AG10803 (cell line): Measurements from ENCODE around the gene PCSK6.

Experiments
- DNase-seq: peaks from one replicate; pipeline ENCODE4 v3.0.0; 2010; ENCODE audit warnings: low read depth
- H3K4me3 ChIP-seq: 2 replicates; pipeline ENCODE4 v1.5.1; 2011; ENCODE audit warnings: mild to moderate bottlenecking, low read length, control low read depth
- TF ChIP-seq, protein P1 (sequence below): conservative IDR thresholded peaks from 2 replicates; pipeline ENCODE4 v1.5.1; 2011; ENCODE audit warnings: mild to moderate bottlenecking, low read length, control low read depth, inconsistent platforms

Gene PCSK6

DNA sequence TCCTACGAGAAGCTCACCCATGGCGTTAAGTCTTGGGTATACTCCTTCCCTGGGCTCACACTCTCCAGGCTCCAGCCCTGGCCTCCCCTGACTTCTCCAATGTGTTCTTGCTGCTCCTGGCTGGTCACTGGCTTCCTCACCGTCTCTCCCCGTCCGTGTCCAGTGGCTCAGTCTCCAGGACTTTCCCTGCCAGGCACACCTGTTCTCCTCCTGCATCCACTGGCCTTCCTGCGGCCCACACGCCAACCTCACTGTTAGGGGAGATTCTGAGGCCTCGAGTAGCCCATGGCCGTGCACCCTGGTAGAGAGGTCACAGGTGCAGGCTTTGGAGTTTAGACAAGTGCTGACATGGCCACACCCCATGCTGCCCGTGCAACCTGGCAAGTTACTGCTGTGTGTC lies 102.5 kb downstream of the PCSK6 start:
- no peak for DNase-seq
- TF ChIP-seq, protein P1, sequence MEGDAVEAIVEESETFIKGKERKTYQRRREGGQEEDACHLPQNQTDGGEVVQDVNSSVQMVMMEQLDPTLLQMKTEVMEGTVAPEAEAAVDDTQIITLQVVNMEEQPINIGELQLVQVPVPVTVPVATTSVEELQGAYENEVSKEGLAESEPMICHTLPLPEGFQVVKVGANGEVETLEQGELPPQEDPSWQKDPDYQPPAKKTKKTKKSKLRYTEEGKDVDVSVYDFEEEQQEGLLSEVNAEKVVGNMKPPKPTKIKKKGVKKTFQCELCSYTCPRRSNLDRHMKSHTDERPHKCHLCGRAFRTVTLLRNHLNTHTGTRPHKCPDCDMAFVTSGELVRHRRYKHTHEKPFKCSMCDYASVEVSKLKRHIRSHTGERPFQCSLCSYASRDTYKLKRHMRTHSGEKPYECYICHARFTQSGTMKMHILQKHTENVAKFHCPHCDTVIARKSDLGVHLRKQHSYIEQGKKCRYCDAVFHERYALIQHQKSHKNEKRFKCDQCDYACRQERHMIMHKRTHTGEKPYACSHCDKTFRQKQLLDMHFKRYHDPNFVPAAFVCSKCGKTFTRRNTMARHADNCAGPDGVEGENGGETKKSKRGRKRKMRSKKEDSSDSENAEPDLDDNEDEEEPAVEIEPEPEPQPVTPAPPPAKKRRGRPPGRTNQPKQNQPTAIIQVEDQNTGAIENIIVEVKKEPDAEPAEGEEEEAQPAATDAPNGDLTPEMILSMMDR, result no peak
- H3K4me3 ChIP-seq, result no peak overlapping the region

DNA sequence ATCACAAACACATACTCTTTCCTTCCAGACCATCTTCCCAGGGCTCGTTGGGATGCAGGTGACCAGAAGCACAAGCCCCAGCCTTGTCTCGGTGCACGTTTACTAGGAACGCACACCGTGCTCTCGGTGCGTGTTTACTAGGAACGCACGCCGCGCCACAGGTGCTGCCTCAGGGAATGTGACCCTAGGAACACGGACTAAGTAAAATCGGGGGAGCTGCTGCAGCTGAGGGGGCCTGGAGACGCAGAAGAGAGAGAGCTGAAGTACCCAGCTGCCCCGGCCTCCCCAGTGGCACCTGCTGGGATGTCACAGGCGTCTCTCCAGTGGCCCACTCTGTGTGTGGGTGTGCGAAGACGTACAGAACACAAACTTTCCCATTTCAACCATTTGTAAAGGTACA lies 103.5 kb downstream of the PCSK6 start:
- TF ChIP-seq, protein P1, result no peak
- no peak for DNase-seq
- H3K4me3 ChIP-seq, result no peak overlapping the region

GRCh38 chr15:101384276-101384675 lies 105.2 kb downstream of the PCSK6 start:
- TF ChIP-seq, protein P1, result no peak
- no peak for DNase-seq
- no peak overlapping the region for H3K4me3 ChIP-seq

DNA sequence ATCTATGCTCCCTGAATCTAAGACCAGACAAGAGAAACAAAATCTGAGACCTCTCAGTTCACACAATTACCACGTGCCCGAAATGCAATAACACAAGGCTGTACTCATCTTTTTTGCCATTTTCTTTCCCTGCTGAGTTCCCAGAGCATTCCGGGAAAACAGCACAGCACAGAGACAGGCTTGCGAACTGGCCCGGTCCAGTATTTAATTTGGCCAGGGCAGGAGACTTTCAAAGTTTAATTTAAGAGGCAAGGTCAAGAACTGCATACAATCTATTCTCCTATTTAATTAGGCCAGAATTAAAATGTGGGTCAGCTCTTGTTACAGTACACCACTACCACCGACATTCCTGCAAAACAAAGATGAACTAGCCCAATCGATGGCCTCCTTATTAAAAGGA lies 107.0 kb downstream of the PCSK6 start:
- H3K4me3 ChIP-seq, result no peak overlapping the region
- TF ChIP-seq, protein P1, result no peak
- no peak for DNase-seq

GRCh38 chr15:101381671-101382212 lies 107.8 kb downstream of the PCSK6 start:
- TF ChIP-seq, protein P1, result no peak
- H3K4me3 ChIP-seq, result no peak overlapping the region
- no peak for DNase-seq

DNA sequence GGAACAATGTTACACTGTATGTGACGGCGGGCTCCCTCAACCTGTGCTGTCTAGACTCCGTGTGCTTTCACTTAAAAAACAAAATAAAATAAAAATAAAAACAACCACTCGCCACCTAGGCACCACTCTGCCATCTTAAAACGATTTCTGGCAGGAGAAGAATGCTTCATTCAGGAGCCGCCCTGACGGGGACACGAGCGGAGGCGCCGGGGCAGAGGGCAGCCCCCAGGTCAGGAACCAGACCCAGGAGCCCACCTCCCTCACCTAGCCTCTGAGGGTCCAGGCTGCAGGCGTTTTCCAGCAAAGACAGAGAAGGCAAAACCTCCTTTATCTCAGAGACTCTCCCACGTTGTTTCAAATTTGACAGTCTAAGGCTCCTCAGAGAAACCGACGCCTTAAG lies 109.4 kb downstream of the PCSK6 start:
- H3K4me3 ChIP-seq, result no peak overlapping the region
- no peak for DNase-seq
- TF ChIP-seq, protein P1, result no peak

DNA sequence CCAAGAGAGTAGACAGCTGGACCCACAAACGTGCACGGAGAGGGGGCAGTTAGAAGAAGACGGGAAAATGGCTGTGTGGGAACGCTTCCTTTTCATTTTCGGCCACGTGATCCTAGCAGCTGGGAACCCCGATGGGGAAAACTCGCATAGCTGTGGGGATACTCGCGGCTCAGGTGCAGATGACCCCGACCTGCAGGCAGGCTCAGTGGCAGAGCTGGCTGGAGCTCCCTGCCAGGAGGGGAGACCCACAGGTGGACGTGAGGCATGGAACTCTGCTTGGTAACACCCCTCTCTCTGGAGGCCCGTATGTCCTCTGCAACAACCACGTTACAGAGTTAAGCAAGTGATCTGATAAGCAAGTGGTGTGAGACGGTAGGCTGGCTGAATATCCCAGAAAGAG lies 109.9 kb downstream of the PCSK6 start:
- no peak overlapping the region for H3K4me3 ChIP-seq
- TF ChIP-seq, protein P1, result no peak
- DNase-seq, result no peak
